Upper lobe of left lung (tissue), 6 donors: ENCODE measurements around the gene GDF15. TPM values are rescaled to one million over a fixed set of nuclear protein-coding genes. Genes with fewer than 3 reads are reported as not detected.
"Not testable (repeated sequence)": the region's sequence is repeated elsewhere in the genome, so short reads cannot be mapped to it uniquely, and the experiment has no call there.

Source experiments
- ATAC-seq, 2 donors: fragments of 200-7000 bp; cut with Tn5 transposase; one replicate each; pipeline ENCODE4 v1.9.1; 2022; ENCODE audit warnings: mild to moderate bottlenecking in 2 of 2, moderate library complexity in 2 of 2; ENCODE audit not compliant: low FRiP score in 2 of 2
- DNase-seq, 2 donors: peaks; one replicate each; pipeline ENCODE4 v3.0.0-alpha.2; 2019 to 2020
- H3K27ac ChIP-seq, 4 donors: fragments of 200-600 bp; sonication (generic); one replicate each; pipeline ENCODE4 v1.5.1; 2016 to 2019
- H3K27me3 ChIP-seq, 4 donors: fragments of 200-600 bp; sonication (generic); one replicate each; pipeline ENCODE4 v1.5.1; 2017 to 2019
- H3K36me3 ChIP-seq, 4 donors: fragments of 200-600 bp; sonication (generic); one replicate each; pipeline ENCODE4 v1.5.1; 2016 to 2019
- H3K4me1 ChIP-seq, 4 donors: fragments of 200-600 bp; sonication (generic); one replicate each; pipeline ENCODE4 v1.5.1; 2018 to 2019
- H3K4me3 ChIP-seq, 4 donors: fragments of 200-600 bp; sonication (generic); one replicate each; pipeline ENCODE4 v1.5.1; 2017 to 2019; ENCODE audit warnings: mild to moderate bottlenecking in 2 of 4, moderate library complexity in 1 of 4
- H3K9me3 ChIP-seq, 4 donors: fragments of 200-600 bp; sonication (generic); one replicate each; pipeline ENCODE4 v1.5.1; 2018 to 2019
- CTCF ChIP-seq, 6 experiments: fragments of 450-650 bp in 4 of 6; fragments of 200-600 bp in 2 of 6; sonication (generic) in 2 of 6; IDR thresholded peaks; one replicate each; pipeline ENCODE4 v1.5.1; 2016 to 2019; ENCODE audit warnings: antibody characterized with exemption in 6 of 6
- EP300 ChIP-seq, 4 donors: sonication (generic); formaldehyde crosslinking; IDR thresholded peaks; one replicate each; pipeline ENCODE4 v1.5.1; 2017; ENCODE audit warnings: antibody characterized with exemption in 4 of 4, control low read depth in 2 of 4
- POLR2A ChIP-seq, 4 donors: fragments of 450-650 bp; IDR thresholded peaks; one replicate each; pipeline ENCODE4 v1.5.1; 2016 to 2017; ENCODE audit warnings: antibody characterized with exemption in 4 of 4, mild to moderate bottlenecking in 2 of 4
- POLR2AphosphoS5 ChIP-seq, 2 donors: sonication (generic); formaldehyde crosslinking; IDR thresholded peaks; one replicate each; pipeline ENCODE4 v1.5.1; 2017; ENCODE audit warnings: antibody characterized with exemption in 2 of 2
- WGBS, 2 donors: methylation state at CpG; one replicate each; pipeline ENCODE4 v1.1.5; 2017 to 2018; 5-methylcytosine and 5-hydroxymethylcytosine counted together
- total RNA-seq, 6 donors: library from RNA; depleted of rRNA in 4 of 6; stranded (reverse); fragments of >200 nt in 4 of 6; gene quantifications; one replicate each; pipeline versions ENCODE4 v1.1.0 to v1.2.1, GENCODE V29; 2016 to 2021
- donor health status: DM: no; HTN: no; CAD: no; lungs with moderate emphysema.
- donor health status: DM: no; HTN: yes; CAD: no; lungs with severe emphysema.

GDF15 gene
- total RNA-seq, 6 donors from 2014 or later = 42.5 to 126 (median 68.7) TPM

GRCh38 chr19:18353378-18354005 is 32.5 kb upstream of the GDF15 start:
- ATAC-seq (no peak), DNase-seq (no peak)
- Histone ChIP-seq H3K9me3 (no peaks in the 10 kb centered on the region), H3K4me3 (no peak overlapping the region), H3K27ac (no peak overlapping the region), H3K27me3 (no peaks in the 10 kb centered on the region), H3K4me1 (no peaks in the 10 kb centered on the region), H3K36me3 (peaks cover 0 to 36% (median 29%) of the 10 kb centered on the region in 4 donors)
- no peak for TF ChIP-seq POLR2A (IDR thresholded peaks at IDR 0.05)
- TF ChIP-seq POLR2AphosphoS5 (IDR thresholded peaks at IDR 0.05) = no peak
- no peak for TF ChIP-seq EP300 (IDR thresholded peaks at IDR 0.05)
- TF ChIP-seq CTCF (IDR thresholded peaks at IDR 0.05) = no peak
- 79 to 94% methylated on average over 8 of the region's 8 CpGs for WGBS, 2 donors

- not testable (repeated sequence) for H3K4me3 ChIP-seq, H3K4me1 ChIP-seq, ATAC-seq, DNase-seq, H3K27me3 ChIP-seq, H3K9me3 ChIP-seq, H3K27ac ChIP-seq
- 96 to 99% methylated on average over 7 of the region's 7 CpGs for WGBS, 2 donors
- H3K36me3 ChIP-seq = peaks cover 0 to 46% (median 39%) of the 10 kb centered on the region in 4 donors
Observed at GRCh38 chr19:18354743-18355142, 31.2 kb upstream of the GDF15 start.

- peak in 1 of 2 donors; percentile 16 for ATAC-seq
- H3K9me3 ChIP-seq = no peaks in the 10 kb centered on the region
- H3K27me3 ChIP-seq = no peaks in the 10 kb centered on the region
- WGBS, 2 donors = 96 to 98% methylated on average over 3 of the region's 3 CpGs
- no peak overlapping the region for H3K27ac ChIP-seq
- H3K4me1 ChIP-seq = no peaks in the 10 kb centered on the region
- H3K36me3 ChIP-seq = peaks cover 0 to 58% (median 40%) of the 10 kb centered on the region in 4 donors
- no peak for TF ChIP-seq POLR2AphosphoS5 (IDR thresholded peaks at IDR 0.05)
- no peak for TF ChIP-seq CTCF (IDR thresholded peaks at IDR 0.05)
- TF ChIP-seq EP300 (IDR thresholded peaks at IDR 0.05) = no peak
- TF ChIP-seq POLR2A (IDR thresholded peaks at IDR 0.05) = no peak
- DNase-seq = no peak
- no peak overlapping the region for H3K4me3 ChIP-seq
Observed at GRCh38 chr19:18357041-18357440, 28.9 kb upstream of the GDF15 start.

- TF ChIP-seq EP300 (IDR thresholded peaks at IDR 0.05) (no peak), CTCF (IDR thresholded peaks at IDR 0.05) (no peak), POLR2AphosphoS5 (IDR thresholded peaks at IDR 0.05) (no peak), POLR2A (IDR thresholded peaks at IDR 0.05) (no peak)
- H3K36me3 ChIP-seq = peaks cover 0 to 53% (median 25%) of the 10 kb centered on the region in 4 donors
- H3K4me1 ChIP-seq = peaks cover 20 to 22% (median 21%) of the 10 kb centered on the region in 4 donors
- ATAC-seq (no peak), DNase-seq (no peak)
- WGBS, 2 donors = 96 to 97% methylated on average over 8 of the region's 8 CpGs
- no peak overlapping the region for H3K27ac ChIP-seq
- H3K9me3 ChIP-seq = no peaks in the 10 kb centered on the region
- no peak overlapping the region for H3K4me3 ChIP-seq
- no peaks in the 10 kb centered on the region for H3K27me3 ChIP-seq
Observed at GRCh38 chr19:18361646-18362045, 24.3 kb upstream of the GDF15 start.

- H3K4me1 ChIP-seq = peaks cover 20 to 23% (median 21%) of the 10 kb centered on the region in 4 donors
- no peak for DNase-seq
- ATAC-seq = no peak
- no peaks in the 10 kb centered on the region for H3K27me3 ChIP-seq
- no peak for TF ChIP-seq POLR2AphosphoS5 (IDR thresholded peaks at IDR 0.05)
- no peak for TF ChIP-seq EP300 (IDR thresholded peaks at IDR 0.05)
- no peak for TF ChIP-seq CTCF (IDR thresholded peaks at IDR 0.05)
- no peak for TF ChIP-seq POLR2A (IDR thresholded peaks at IDR 0.05)
- peaks cover 0 to 39% (median 12%) of the 10 kb centered on the region in 4 donors for H3K36me3 ChIP-seq
- H3K9me3 ChIP-seq = no peaks in the 10 kb centered on the region
- 93 to 94% methylated on average over 17 of the region's 17 CpGs for WGBS, 2 donors
- no peak overlapping the region for H3K4me3 ChIP-seq
- peak overlapping the region in 3 of 4 donors; percentile 81 to 85 (median 84) for H3K27ac ChIP-seq
Observed at GRCh38 chr19:18362934-18363542, 22.9 kb upstream of the GDF15 start.
